SU-DHL-6 (cell line): Measurements from ENCODE around the gene SPANXN5.
"Not testable (repeated sequence)": the region's sequence is repeated elsewhere in the genome, so short reads cannot be mapped to it uniquely, and the experiment has no call there.

Experiments
- H2AFZ ChIP-seq: fragments of 200-600 bp; sonication (generic); 2 replicates; pipeline ENCODE4 v1.6.1; 2014; ENCODE audit warnings: low read depth, mild to moderate bottlenecking, moderate library complexity, mixed read lengths, antibody characterized with exemption, low read length; ENCODE audit not compliant: severe bottlenecking
- H3F3A ChIP-seq: fragments of 200-600 bp; shearing (Covaris generic); 2 replicates; pipeline ENCODE4 v1.6.0; 2016; ENCODE audit warnings: antibody characterized with exemption, mild to moderate bottlenecking; ENCODE audit not compliant: insufficient read depth
- H3K27ac ChIP-seq: fragments of 200-600 bp; sonication (generic); 2 replicates; pipeline ENCODE4 v1.5.1; 2016; ENCODE audit warnings: low read depth, mild to moderate bottlenecking, low read length, moderate library complexity, mixed read lengths
- H3K27me3 ChIP-seq: fragments of 200-600 bp; sonication (generic), shearing (Covaris generic); 2 replicates; pipeline ENCODE4 v1.6.0; 2014; ENCODE audit warnings: mild to moderate bottlenecking, low read length
- H3K36me3 ChIP-seq: fragments of 200-600 bp; sonication (generic); 2 replicates; pipeline ENCODE4 v1.6.1; 2014; ENCODE audit warnings: mild to moderate bottlenecking, low read length, mixed read lengths
- H3K4me2 ChIP-seq: fragments of 300-600, 200-600 bp; shearing (Covaris generic), sonication (generic); 2 replicates; pipeline ENCODE4 v1.6.0; 2014; ENCODE audit warnings: low read length, low read depth, mild to moderate bottlenecking; ENCODE audit not compliant: poor library complexity, severe bottlenecking
- H3K4me3 ChIP-seq: fragments of 200-600 bp; sonication (generic); 2 replicates; pipeline ENCODE4 v1.5.1; 2014; ENCODE audit warnings: antibody characterized with exemption, low read length, mild to moderate bottlenecking, mixed read lengths; ENCODE audit not compliant: insufficient read depth, poor library complexity, severe bottlenecking
- H3K79me2 ChIP-seq: fragments of 200-600 bp; sonication (generic); 2 replicates; pipeline ENCODE4 v1.6.1; 2014; ENCODE audit warnings: mild to moderate bottlenecking, low read length, moderate library complexity; ENCODE audit not compliant: insufficient read depth
- H3K9ac ChIP-seq: fragments of 200-600 bp; sonication (generic); 2 replicates; pipeline ENCODE4 v1.7.0; 2014; ENCODE audit warnings: mild to moderate bottlenecking, low read length
- H3K9me2 ChIP-seq: fragments of 200-600 bp; sonication (generic); replicated peaks from 2 replicates; pipeline ENCODE4 v1.6.1; 2014; ENCODE audit warnings: low read length; ENCODE audit not compliant: insufficient read depth
- H3K9me3 ChIP-seq: fragments of 200-600 bp; sonication (generic); 2 replicates; pipeline ENCODE4 v1.6.1; 2014; ENCODE audit warnings: low read length, mixed read lengths; ENCODE audit not compliant: insufficient read depth
- H4K20me1 ChIP-seq: fragments of 200-600 bp; sonication (generic); 2 replicates; pipeline ENCODE4 v1.6.1; 2014; ENCODE audit warnings: low read depth, mild to moderate bottlenecking, antibody characterized with exemption, low read length, moderate library complexity, mixed read lengths
- EZH2phosphoT487 ChIP-seq: fragments of 200-600 bp; sonication (generic), shearing (Covaris generic); conservative IDR thresholded peaks from 2 replicates; pipeline ENCODE4 v1.6.1; 2018; ENCODE audit warnings: mild to moderate bottlenecking, antibody characterized with exemption, low read length, moderate library complexity, mixed read lengths
- TF ChIP-seq, protein P1 (sequence below): fragments of 200-600 bp; sonication (generic); IDR thresholded peaks from one replicate; pipeline ENCODE4 v1.5.1; 2017; ENCODE audit warnings: antibody characterized with exemption, mild to moderate bottlenecking, low read length, moderate library complexity; ENCODE audit not compliant: insufficient read depth, poor library complexity, severe bottlenecking

SPANXN5 gene

DNA sequence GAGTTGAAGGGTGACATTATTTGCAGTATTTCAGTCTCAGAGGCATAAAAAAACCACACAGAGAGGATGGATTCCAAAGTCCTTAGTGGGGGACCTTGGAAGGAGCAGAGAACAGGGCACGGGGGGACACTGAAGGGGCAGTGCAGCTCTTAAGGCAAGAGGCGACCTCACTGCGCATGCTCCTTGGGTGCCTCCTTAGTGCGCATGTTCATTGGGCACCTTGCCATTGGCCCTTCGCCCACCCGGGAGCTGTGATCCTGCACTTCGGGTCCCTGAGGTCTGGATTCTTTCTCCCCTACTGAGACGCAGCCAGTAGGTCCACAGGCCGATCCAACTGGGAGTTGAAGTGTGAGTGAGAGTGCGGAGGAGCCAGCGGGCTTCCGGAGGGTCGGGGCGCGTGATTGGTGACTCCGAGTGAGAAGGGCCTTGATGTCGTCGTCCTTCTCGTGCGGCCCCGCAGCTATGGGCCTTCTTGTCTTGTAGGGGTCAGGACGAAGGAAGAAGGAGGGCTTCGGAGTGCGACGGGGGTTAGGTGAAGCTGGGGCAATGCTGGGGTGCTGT is 13.9 kb upstream of the SPANXN5 start, which contains the start of gene XAGE5:
TSS of gene XAGE5 (plus strand) at position 223 of the 561 bp plus-strand sequence. CDS start 1,280 bp downstream, outside the sequence.
- Histone ChIP-seq H3K27ac (no peak within 1 kb of the TSS), H3K27me3 (no peaks in the 10 kb centered on the region), H3K9me2 (no peaks in the 10 kb centered on the region), H3F3A (no peaks in the 10 kb centered on the region), H3K4me2 (no peak within 1 kb of the TSS), H3K9me3 (no peaks in the 10 kb centered on the region), H3K79me2 (no peaks in the 10 kb centered on the region), H4K20me1 (no peaks in the 10 kb centered on the region), H3K36me3 (no peaks in the 10 kb centered on the region), H3K9ac (no peak within 1 kb of the TSS), H2AFZ (no peak within 1 kb of the TSS), H3K4me3 (no peak within 1 kb of the TSS)
- TF ChIP-seq, protein P1, sequence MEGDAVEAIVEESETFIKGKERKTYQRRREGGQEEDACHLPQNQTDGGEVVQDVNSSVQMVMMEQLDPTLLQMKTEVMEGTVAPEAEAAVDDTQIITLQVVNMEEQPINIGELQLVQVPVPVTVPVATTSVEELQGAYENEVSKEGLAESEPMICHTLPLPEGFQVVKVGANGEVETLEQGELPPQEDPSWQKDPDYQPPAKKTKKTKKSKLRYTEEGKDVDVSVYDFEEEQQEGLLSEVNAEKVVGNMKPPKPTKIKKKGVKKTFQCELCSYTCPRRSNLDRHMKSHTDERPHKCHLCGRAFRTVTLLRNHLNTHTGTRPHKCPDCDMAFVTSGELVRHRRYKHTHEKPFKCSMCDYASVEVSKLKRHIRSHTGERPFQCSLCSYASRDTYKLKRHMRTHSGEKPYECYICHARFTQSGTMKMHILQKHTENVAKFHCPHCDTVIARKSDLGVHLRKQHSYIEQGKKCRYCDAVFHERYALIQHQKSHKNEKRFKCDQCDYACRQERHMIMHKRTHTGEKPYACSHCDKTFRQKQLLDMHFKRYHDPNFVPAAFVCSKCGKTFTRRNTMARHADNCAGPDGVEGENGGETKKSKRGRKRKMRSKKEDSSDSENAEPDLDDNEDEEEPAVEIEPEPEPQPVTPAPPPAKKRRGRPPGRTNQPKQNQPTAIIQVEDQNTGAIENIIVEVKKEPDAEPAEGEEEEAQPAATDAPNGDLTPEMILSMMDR: no peak
- no peak for TF ChIP-seq EZH2phosphoT487

DNA sequence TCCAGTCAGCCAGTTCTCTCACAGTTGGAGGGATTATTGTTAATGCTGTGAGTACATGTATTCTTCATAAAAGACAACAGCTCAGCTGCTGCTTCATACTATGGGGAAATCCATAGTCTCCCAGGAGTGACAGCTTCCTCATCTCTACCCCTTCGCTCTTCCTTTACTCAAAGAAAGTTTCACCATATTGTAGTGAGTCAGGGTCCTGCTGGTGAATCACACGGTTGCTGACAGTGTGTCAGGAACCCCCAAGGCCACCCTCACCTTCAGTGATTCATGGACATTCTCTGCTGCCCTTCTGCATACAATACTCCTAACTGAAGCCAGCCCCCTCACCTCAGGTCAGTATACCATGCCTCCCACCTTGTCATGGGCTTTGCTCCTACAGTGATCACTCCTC is 7.6 kb upstream of the SPANXN5 start:
- not testable (repeated sequence) for H3K4me2 ChIP-seq, H3K79me2 ChIP-seq, H3K9me3 ChIP-seq, H3K4me3 ChIP-seq, H3F3A ChIP-seq, H2AFZ ChIP-seq, H3K9me2 ChIP-seq, H3K9ac ChIP-seq, H3K27ac ChIP-seq, H4K20me1 ChIP-seq, H3K36me3 ChIP-seq, H3K27me3 ChIP-seq

DNA sequence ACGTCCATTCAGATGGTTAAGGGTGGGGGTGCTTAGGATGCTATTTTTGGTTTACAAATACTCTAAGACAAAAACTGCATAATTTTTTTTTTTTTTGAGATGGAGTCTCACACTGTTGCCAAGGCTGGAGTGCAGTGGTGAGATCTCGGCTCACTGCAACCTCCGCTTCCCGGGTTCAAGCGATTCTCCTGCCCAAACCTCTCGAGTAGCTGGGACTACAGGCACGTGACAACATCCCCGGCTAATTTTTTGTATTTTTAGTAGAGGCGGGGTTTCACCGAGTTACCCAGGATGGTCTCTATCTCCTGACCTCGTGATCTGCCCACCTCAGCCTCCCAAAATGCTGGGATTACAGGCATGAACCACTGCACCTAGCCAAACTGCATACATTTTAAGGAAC is 23.7 kb downstream of the SPANXN5 start:
- not testable (repeated sequence) for H4K20me1 ChIP-seq, H3F3A ChIP-seq, H3K9me3 ChIP-seq, H3K27me3 ChIP-seq, H3K9ac ChIP-seq, H3K79me2 ChIP-seq, H3K4me3 ChIP-seq, H3K27ac ChIP-seq, H3K36me3 ChIP-seq, H3K9me2 ChIP-seq, H3K4me2 ChIP-seq, H2AFZ ChIP-seq

DNA sequence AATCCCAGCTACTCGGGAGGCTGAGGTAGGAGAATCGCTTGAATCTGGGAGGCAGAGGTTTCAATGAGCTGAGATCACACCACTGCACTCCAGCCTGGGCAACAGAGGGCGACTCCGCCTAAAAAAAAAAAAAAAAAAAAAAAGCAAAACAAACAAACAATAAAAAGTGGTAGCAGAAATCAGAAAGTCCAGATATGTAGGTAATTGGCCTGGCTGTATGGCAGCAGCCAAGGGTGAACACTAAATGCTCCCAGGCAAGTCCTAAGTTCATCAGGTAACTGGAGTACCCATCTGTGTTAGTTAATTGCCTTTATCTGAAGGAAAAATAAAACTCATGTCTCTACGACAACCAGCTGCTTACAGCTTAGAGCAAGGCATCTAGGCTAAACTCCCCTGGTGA is 31.2 kb downstream of the SPANXN5 start:
- not testable (repeated sequence) for H3K27ac ChIP-seq, H3K4me3 ChIP-seq, H3K27me3 ChIP-seq, H3K9me2 ChIP-seq, H3K36me3 ChIP-seq, H3K9ac ChIP-seq, H3K79me2 ChIP-seq, H3K9me3 ChIP-seq, H3K4me2 ChIP-seq, H4K20me1 ChIP-seq, H2AFZ ChIP-seq, H3F3A ChIP-seq

DNA sequence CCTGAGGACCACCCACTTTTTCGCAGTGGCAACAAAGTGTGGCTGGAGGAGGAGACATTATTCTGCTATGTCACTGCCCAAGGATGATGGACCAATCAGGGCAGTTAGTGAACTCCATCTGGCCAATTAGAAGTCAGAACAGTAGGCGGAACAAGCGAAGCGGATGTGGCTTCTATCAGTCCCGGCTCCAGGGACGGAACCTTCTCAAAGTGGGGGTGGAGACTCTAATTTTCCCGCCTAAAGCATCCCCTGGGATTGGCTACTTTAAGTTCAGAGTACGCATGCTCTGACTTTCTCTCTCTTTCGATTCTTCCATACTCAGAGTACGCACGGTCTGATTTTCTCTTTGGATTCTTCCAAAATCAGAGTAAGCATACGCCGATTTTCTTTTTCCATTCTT is 46.3 kb downstream of the SPANXN5 start, which contains the start of gene SSX2B:
TSS of gene SSX2B (plus strand) at position 301 of the 400 bp plus-strand sequence. CDS start 1,429 bp downstream, outside the sequence.
- not testable (repeated sequence) for H3K36me3 ChIP-seq, H2AFZ ChIP-seq, H3K4me3 ChIP-seq, H3K27ac ChIP-seq, H3K79me2 ChIP-seq, H3K27me3 ChIP-seq, H4K20me1 ChIP-seq, H3K9me2 ChIP-seq, H3K4me2 ChIP-seq, H3K9me3 ChIP-seq, H3F3A ChIP-seq, H3K9ac ChIP-seq
